ENCODE data around the gene DNPH1.

Gene DNPH1

GRCh38 chr6:43263314-43264178 lies 34.3 kb upstream of the DNPH1 start:
- DNase-seq (ENCODE audit: low read depth): peak; percentile 50

DNA sequence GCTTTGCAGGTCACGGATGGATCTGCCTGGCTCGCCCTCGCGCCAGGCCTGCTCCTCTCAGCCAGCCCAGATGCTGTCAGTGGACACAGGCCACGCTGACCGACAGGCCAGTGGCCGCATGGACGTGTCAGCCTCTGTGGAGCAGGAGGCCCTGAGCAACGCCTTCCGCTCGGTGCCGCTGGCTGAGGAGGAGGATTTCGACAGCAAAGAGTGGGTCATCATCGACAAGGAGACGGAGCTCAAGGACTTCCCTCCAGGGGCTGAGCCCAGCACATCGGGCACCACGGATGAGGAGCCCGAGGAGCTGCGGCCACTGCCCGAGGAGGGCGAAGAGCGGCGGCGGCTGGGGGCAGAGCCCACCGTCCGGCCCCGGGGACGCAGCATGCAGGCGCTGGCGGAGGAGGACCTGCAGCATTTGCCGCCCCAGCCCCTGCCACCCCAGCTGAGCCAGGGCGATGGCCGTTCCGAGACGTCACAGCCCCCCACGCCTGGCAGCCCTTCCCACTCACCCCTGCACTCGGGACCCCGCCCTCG lies 33.6 kb upstream of the DNPH1 start:
- DNase-seq (ENCODE audit: low read depth): no peak

- no peak for DNase-seq (ENCODE audit: low read depth)
Measured at GRCh38 chr6:43262000-43262779, 32.9 kb upstream of the DNPH1 start.

DNA sequence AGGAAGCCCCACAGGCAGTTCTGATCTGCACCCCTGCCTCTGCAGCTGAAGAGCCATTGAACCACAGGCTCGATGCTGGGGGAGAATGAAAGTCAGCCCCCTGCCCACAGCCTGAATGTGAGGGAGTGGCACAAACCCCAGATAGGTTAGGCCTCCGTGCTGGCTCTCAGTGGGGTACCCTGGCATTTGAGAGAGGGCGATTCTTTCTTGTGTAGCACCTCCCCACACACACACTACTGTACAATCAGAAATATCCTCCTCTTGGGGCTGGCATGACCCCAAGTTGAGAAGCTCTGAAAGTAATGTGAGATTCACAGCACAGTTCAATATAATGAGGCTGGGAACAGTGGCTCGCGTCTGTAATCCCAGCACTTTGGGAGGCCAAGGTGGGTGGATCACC lies 31.9 kb upstream of the DNPH1 start:
- DNase-seq (ENCODE audit: low read depth): no peak

- DNase-seq (ENCODE audit: low read depth): no peak
Measured at GRCh38 chr6:43260791-43261190, 31.5 kb upstream of the DNPH1 start.

GRCh38 chr6:43258807-43259686 lies 29.8 kb upstream of the DNPH1 start:
- DNase-seq (ENCODE audit: low read depth): no peak

DNA sequence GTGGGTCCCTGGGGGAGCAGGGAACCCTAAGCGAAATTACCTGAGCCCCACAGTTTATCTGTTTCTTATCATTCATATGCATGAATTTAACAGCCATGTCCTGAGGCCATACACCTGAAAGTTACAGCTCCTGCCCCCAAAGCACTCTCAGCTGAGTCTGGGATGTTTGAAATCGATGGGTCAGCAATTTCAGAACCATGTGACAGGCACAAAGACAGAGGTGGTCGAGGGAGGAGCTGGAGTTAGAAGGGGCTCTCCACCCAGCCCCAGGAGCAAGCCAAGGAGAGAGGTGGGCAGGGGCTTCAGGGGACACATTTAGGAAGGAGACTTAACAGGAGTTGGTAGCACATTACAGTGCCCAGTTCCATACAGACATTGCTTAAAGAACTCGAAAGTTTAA lies 28.9 kb upstream of the DNPH1 start:
- no peak for DNase-seq (ENCODE audit: low read depth)

DNA sequence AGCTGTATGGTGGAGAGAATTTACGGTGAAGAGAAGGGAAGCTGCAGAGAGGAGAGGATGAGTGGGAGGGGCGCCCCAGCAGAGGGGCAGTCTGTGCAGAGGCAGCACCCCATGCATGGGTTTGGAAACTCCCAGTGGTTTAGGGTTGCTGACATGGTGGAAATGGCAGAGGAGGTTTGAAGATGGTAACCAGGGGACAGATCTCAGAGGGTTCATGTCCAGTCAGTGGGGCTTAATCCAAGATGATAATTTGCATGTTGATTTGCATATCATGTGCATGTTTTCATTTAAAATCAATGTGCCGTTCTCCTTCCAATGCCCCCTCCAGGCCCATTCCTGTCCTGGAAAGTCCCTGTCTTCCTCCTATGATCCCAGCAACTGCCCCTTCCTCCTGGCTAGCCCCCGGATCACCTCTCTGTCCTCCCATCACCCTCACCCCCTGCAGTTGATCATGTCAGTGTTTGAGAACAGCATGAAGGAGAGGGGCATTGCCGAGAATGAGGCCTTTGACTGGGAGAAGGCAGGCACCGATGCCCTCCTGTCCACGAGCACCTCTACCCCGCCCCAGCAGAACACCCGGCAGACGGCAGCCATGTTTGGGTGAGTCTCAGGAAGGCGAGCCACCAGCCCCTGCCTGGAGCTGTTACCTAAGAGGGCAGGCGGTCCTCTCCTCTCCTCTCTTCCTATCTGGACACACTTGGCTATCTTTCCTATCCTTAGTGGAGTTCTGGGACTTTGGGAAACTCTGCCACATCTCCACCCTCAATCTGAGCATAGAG lies 28.3 kb upstream of the DNPH1 start:
- no peak for DNase-seq (ENCODE audit: low read depth)

GRCh38 chr6:43256670-43257366 lies 27.5 kb upstream of the DNPH1 start:
- no peak for DNase-seq (ENCODE audit: low read depth)

DNA sequence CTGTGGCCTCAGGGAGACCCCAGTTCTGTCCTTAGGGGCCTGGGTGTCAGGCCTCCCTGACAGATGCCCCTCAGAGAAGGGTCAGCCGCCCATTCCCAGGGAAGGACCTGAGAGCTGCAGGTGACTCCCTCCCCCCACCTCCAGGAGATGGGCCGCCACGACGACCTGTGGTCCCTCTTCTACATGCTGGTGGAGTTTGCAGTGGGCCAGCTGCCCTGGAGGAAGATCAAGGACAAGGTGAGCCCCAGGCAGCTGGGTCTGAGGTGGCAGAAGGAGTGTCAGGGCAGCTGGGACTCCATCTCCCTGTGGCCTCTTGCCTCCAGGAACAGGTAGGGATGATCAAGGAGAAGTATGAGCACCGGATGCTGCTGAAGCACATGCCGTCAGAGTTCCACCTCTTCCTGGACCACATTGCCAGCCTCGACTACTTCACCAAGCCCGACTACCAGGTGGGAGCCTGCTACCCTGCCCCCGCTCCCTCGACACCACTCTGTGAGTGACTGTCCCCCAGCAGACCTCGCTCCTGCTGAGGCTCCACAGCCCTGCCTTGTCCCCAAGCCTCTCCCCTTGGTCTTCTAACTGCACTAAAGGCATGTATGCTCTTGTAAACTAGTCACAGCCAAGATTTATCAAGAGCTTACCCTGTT lies 26.2 kb upstream of the DNPH1 start:
- no peak for DNase-seq (ENCODE audit: low read depth)

DNA sequence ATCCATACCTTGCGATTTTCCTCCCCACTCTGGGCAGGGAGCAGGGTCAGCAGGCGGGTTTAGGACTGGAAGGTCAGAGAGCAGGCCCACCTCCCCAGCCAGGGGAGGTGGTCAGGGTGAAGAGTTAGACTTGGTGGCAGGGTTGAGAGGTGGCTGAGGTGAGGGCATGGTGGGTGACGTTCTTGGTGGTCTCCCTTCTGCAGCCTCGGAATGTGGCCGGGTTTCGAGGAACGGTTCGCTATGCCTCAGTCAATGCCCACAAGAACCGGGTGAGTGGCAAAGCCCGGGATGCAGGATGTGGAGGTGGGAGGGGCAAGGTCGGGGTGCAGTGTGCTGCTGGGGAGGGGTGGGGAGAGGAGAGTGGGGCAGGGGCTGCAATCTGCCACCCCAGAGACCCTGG lies 25.6 kb upstream of the DNPH1 start:
- no peak for DNase-seq (ENCODE audit: low read depth)

GRCh38 chr6:43254138-43254817 lies 25.0 kb upstream of the DNPH1 start:
- DNase-seq (ENCODE audit: low read depth): no peak

GRCh38 chr6:43253401-43253800 lies 24.1 kb upstream of the DNPH1 start:
- DNase-seq (ENCODE audit: low read depth): no peak

- no peak for DNase-seq (ENCODE audit: low read depth)
Measured at GRCh38 chr6:43250992-43251373, 21.7 kb upstream of the DNPH1 start.

DNA sequence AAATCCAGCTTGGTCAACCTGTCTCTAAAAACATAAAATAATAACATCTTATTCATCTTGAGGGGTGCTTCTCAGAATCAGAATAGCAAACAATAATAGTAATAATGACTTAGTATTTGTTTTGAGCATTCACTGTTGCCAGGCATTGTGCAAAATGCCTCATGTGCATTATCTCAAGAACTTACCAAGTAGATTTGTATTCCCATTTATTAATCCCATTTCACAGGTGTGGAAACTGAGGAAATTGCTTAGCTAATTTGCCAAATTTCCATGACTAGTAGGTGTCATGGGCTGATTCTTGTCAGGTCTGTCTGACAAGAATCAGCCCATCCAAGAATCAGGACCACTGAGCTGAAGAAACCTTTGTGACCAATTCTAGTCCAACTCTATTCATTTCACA lies 19.5 kb upstream of the DNPH1 start:
- DNase-seq (ENCODE audit: low read depth): no peak

DNA sequence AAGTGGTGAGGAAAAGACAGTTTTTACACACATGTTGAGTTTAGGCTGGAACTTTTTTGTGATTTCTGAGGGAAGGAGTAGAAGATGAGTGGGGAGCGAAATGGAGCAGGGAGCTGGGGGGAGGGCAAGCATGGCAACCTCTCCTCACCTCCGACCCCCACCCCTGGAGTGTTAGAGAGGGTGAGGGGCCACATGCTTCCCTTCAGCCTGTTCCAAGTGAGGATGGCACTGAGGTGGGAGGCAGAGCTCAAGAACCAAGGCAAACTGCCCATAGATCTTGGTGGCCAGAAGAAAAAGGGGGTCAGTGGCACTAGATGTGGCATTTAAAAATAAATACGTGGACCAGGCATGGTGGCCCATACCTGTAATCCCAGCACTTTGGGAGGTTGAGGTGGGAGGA lies 18.8 kb upstream of the DNPH1 start:
- DNase-seq (ENCODE audit: low read depth): no peak

GRCh38 chr6:43247114-43247999 lies 18.1 kb upstream of the DNPH1 start:
- DNase-seq (ENCODE audit: low read depth): peak; percentile 68

GRCh38 chr6:43246301-43247113 lies 17.2 kb upstream of the DNPH1 start:
- DNase-seq (ENCODE audit: low read depth): no peak
